Measurements from ENCODE around the gene LIF. TPM values are rescaled to one million over a fixed set of nuclear protein-coding genes. Genes with fewer than 3 reads are reported as not detected.

The LIF gene
- total RNA-seq, 1 experiment from 2014 or later = 8.0 TPM

GRCh38 chr22:30230330-30230729, 16.2 kb downstream of the LIF start:
- H3K4me3 Mint-ChIP-seq (ENCODE audit: unreplicated experiment) = no peak overlapping the region
- intact Hi-C loops (cut with micrococcal nuclease; ENCODE audit: unreplicated experiment) = no loop called here
- no peaks in the 10 kb centered on the region for H3K9me3 ChIP-seq
- peaks cover 22% of the 10 kb centered on the region for H3K4me1 Mint-ChIP-seq (ENCODE audit: low read depth, unreplicated experiment)
- no peaks in the 10 kb centered on the region for H3K36me3 Mint-ChIP-seq (ENCODE audit: insufficient read depth, unreplicated experiment)
- H3K36me3 ChIP-seq (ENCODE audit: control insufficient read depth, insufficient read depth, low read length) = no peaks in the 10 kb centered on the region
- no peaks in the 10 kb centered on the region for H3K27me3 Mint-ChIP-seq (ENCODE audit: insufficient read depth, unreplicated experiment)
- ChIA-PET CTCF (no interaction called here), POLR2A (no interaction called here)
- no peaks in the 10 kb centered on the region for H3K9me3 Mint-ChIP-seq (ENCODE audit: unreplicated experiment)
- H3K4me3 ChIP-seq (ENCODE audit: low read depth, low read length) = no peak overlapping the region
- H3K27me3 ChIP-seq (replicated peaks; ENCODE audit: control insufficient read depth, insufficient read depth, low read length) = no peaks in the 10 kb centered on the region
- H3K27ac Mint-ChIP-seq (ENCODE audit: unreplicated experiment) = no peak overlapping the region
- TF ChIP-seq CTCF (IDR thresholded peaks at IDR 0.05; ENCODE audit: insufficient read depth in 1 of 2, low read depth in 1 of 2, low read length in 1 of 2, severe bottlenecking in 1 of 2, unreplicated experiment in 1 of 2) = no peak
- BruUV-seq (replicated peaks) = no TSS peak
- H3K4me1 ChIP-seq = peaks cover 14% of the 10 kb centered on the region
- DNase-seq = no peak

DNA sequence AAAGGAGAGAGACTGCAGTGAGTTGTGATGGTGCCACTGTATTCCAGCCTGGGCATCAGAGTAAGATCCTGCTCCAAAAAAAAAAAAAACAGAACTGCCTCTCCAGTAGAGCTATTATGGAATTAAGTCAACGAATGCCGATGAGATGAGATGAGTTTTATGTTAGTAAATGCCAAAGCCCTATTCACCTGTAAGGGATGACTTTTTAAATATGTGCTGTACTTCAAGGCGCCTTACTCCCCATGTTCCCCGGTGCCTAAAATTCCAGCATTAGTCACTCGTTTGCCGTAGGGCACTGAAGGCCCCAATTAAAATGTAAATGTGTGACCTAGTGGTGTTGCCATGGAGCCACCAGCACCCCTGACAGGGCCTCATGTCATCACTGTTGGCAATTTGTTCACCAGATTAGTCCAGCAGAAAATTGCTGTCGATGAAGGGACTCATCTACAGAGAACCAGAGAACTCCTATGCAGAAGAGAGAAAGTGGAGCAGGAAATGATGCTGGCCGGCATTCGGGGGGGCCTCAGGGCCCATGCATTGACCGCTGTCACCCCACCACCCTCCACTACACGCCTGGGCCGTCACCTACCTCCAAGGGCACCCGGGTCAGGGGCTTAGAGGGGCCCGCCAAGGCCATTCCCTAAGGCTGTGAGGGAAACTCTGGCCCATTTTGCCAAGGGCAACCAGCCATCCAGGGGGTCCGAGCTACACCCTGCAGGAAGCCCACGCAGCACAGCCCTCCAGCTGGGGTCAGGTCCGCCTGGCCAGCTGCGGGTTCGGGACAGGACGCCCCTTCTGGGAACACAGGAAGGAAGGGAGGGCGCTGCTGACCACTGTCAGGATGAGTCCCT, 17.8 kb downstream of the LIF start:
- CTCF ChIA-PET = interaction anchor here (0.6 kb wide), 1 partner anchor 121 kb away, joined by 4 read pairs; no protein-coding TSS in a partner anchor
- POLR2A ChIA-PET = no interaction called here

More for the DNA sequence above, 17.8 kb downstream of the LIF start:
- Mint-ChIP-seq H3K4me1 (ENCODE audit: low read depth, unreplicated experiment) (peaks cover 19% of the 10 kb centered on the region), H3K36me3 (ENCODE audit: insufficient read depth, unreplicated experiment) (no peaks in the 10 kb centered on the region), H3K27ac (ENCODE audit: unreplicated experiment) (no peak overlapping the region), H3K4me3 (ENCODE audit: unreplicated experiment) (no peak overlapping the region), H3K27me3 (ENCODE audit: insufficient read depth, unreplicated experiment) (no peaks in the 10 kb centered on the region), H3K9me3 (ENCODE audit: unreplicated experiment) (no peaks in the 10 kb centered on the region)
- no TSS peak for BruUV-seq (replicated peaks)
- no peaks in the 10 kb centered on the region for H3K36me3 ChIP-seq (ENCODE audit: control insufficient read depth, insufficient read depth, low read length)
- no peak overlapping the region for H3K4me3 ChIP-seq (ENCODE audit: low read depth, low read length)
- TF ChIP-seq CTCF (IDR thresholded peaks at IDR 0.05; ENCODE audit: insufficient read depth in 1 of 2, low read depth in 1 of 2, low read length in 1 of 2, severe bottlenecking in 1 of 2, unreplicated experiment in 1 of 2) = no peak
- H3K27me3 ChIP-seq (replicated peaks; ENCODE audit: control insufficient read depth, insufficient read depth, low read length) = no peaks in the 10 kb centered on the region
- DNase-seq = no peak
- intact Hi-C loops (cut with micrococcal nuclease; ENCODE audit: unreplicated experiment) = no loop called here
- H3K4me1 ChIP-seq = peaks cover 9% of the 10 kb centered on the region; the same call in 1 of the 2 replicates
- no peaks in the 10 kb centered on the region for H3K9me3 ChIP-seq
